Fibroblast of pulmonary artery (primary cell): Measurements from ENCODE around the gene AGPAT4.
A peak's percentile ranks its signal among the peaks of the same experiment; 100 is the strongest.

Experiments
- DNase-seq: peaks from one replicate; pipeline ENCODE4 v3.0.0-alpha.2; 2010; ENCODE audit warnings: low read depth
- H3K4me3 ChIP-seq: replicated peaks from 2 replicates; pipeline ENCODE4 v1.5.1; 2011; ENCODE audit warnings: low read depth, mild to moderate bottlenecking, control low read depth, low read length, moderate library complexity
- TF ChIP-seq, protein P1 (sequence below): IDR thresholded peaks from 2 replicates; pipeline ENCODE4 v1.5.1; 2011; ENCODE audit warnings: mild to moderate bottlenecking, control low read depth, low read length, inconsistent platforms; ENCODE audit errors: missing control alignments

The AGPAT4 gene

DNA sequence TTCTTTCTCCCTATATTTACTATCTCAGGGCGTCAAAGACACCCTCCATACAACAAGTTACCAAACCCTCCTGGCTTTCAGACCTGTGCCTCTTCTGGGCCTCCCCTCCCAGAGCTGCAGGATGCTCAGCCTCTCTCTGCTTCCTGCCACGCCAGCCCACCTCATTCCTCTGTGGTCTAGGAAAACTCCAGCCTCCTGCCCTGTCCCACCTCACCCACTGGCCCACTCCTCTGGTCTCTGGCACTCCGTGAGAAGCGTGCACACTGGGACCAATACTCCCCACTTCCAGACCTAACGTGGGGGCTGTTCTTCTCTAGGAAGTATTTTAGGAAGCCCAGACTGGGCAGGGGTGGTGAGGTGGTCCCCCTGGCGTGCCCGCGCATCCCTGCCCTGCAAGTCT lies 9.7 kb downstream of the AGPAT4 start:
- no peak overlapping the region for H3K4me3 ChIP-seq
- no peak for DNase-seq
- TF ChIP-seq, protein P1, sequence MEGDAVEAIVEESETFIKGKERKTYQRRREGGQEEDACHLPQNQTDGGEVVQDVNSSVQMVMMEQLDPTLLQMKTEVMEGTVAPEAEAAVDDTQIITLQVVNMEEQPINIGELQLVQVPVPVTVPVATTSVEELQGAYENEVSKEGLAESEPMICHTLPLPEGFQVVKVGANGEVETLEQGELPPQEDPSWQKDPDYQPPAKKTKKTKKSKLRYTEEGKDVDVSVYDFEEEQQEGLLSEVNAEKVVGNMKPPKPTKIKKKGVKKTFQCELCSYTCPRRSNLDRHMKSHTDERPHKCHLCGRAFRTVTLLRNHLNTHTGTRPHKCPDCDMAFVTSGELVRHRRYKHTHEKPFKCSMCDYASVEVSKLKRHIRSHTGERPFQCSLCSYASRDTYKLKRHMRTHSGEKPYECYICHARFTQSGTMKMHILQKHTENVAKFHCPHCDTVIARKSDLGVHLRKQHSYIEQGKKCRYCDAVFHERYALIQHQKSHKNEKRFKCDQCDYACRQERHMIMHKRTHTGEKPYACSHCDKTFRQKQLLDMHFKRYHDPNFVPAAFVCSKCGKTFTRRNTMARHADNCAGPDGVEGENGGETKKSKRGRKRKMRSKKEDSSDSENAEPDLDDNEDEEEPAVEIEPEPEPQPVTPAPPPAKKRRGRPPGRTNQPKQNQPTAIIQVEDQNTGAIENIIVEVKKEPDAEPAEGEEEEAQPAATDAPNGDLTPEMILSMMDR: no peak

DNA sequence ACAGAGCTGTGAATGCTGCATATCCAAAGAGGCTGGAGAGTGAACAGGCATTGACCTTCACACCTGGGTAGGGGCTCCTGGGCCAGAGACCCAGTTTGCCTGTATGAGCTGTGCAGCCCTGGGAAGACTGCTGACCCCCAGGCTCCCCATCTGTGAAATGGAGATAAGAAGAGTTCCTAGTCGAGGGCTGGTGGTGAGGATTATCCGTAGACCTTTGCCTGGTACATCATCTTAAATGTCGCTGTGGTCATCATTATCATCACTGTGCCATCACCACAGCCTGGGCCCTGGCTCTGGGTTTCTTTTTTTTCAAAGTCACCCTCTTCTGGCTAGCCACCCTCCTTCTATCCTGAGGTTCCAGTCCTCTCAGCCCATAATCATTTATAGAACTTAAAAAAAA lies 12.0 kb downstream of the AGPAT4 start:
- no peak overlapping the region for H3K4me3 ChIP-seq
- TF ChIP-seq, protein P1: no peak
- no peak for DNase-seq

DNA sequence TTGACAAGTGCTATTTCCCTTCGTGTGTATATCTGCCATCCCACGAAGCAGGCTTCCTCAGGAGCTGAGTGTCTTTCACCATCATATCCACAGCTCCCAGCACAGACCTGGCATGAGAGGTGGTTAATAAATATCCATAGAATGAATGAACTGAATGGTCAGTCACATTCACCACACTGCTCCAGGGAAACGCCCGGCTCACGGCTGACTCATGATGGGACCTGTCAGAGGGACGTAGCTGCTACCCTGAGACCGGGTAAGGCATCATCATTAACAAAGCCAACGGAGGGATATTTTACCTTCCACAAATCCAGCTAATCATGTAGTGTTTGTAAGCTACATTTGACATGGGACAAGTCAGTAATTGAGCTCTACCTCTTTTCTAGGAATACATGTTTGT lies 12.5 kb downstream of the AGPAT4 start:
- no peak overlapping the region for H3K4me3 ChIP-seq
- TF ChIP-seq, protein P1: no peak
- no peak for DNase-seq

DNA sequence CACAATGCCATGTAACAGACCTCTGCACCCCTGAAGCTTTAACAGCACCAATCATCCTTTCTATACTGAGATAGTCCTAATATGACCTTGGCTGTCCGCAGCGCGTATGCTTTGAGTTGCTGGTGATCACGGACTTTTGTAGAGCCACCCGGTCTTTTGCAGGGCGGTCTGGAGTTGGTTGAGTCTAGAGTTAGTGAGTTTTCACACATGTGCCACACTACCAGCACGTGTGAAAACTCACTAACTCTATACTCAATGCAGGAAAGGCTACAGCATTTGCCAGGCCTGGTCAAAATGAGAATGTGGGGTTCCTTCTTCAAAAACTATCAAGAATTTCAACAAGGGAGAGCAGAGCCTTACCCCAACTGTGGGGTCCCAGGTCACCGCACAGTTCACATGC lies 14.6 kb downstream of the AGPAT4 start:
- TF ChIP-seq, protein P1: no peak

DNA sequence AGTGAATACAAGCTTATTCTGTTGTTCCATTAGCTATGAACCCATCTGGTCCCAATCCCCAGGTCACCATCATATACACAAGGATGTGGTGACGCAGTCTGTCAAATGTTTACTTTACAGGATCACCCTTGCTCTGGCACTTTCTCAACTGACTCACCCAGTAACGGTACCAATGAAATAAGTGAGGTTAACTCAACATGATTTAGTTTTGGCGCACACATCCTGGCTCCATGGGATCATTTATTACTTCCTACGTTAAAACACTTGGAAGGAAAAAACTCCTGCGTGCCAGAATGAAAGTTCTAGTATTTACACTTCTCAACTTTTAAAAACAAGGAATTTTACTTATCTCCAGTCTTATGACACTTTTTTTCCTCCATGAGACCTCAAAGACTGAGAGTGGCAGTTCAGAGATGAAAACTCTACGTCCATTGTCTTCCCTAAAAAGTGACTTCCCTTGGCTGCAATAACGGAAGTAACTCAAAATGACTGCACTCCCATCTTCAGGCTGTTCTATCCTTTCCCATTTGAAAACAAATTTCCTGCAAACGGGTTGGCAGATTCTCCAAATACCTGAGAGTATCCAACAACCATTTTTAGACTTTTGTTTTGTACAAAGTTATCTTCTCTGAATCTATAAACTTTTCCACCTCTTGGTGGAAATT lies 15.9 kb downstream of the AGPAT4 start:
- TF ChIP-seq, protein P1: no peak
- peak; percentile 86 for DNase-seq
- peak overlapping the region; percentile 19 for H3K4me3 ChIP-seq

More for the DNA sequence above, 14.6 kb downstream of the AGPAT4 start:
- no peak for DNase-seq
- H3K4me3 ChIP-seq: no peak overlapping the region

DNA sequence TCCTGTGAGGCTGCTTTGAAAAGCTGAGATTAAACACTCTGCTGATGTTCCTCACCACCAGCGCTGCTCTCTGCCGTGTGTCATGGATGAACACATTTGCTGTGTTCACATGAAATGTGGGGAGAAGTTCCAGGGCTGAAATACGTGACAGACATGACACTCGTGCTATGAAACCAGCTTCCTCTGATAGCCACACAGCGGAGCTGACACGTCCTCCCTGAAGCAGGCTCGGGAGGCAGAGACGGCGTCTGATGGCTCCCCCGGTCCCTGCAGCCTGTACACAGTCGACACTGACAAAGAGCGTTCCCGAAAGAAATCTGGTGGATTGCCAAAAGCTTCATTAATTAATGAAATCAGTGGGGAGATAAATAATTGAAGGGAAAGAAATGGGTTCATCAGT lies 17.5 kb downstream of the AGPAT4 start:
- TF ChIP-seq, protein P1: no peak
- H3K4me3 ChIP-seq: no peak overlapping the region

DNA sequence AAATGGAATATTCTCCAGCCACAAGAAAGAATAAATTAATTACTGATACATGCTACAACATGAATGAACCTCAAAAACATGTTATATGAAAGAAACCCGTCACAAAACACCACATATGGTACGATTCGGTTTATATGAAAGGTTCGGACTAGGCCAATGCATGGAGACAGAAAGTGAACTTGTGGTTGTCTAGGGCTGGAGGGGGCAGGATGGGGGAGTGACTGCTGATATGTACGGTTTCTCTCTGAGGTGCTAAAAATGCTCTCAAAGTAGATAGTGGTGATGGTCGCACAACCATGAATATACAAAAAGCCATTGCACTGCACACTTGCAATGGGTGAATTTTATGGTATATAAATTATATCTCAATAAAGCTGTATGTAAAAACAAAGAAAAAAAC lies 18.3 kb downstream of the AGPAT4 start:
- no peak for DNase-seq
- TF ChIP-seq, protein P1: no peak

More for the DNA sequence above, 17.5 kb downstream of the AGPAT4 start:
- no peak for DNase-seq

More for the DNA sequence above, 18.3 kb downstream of the AGPAT4 start:
- no peak overlapping the region for H3K4me3 ChIP-seq
